Suprapubic skin (tissue), 4 donors: ENCODE results near the gene PFDN2. TPM values are rescaled to one million over a fixed set of nuclear protein-coding genes. Genes with fewer than 3 reads are reported as not detected.
"Not testable (repeated sequence)": the region's sequence is repeated elsewhere in the genome, so short reads cannot be mapped to it uniquely, and the experiment has no call there.

Source experiments
- DNase-seq, 2 donors: peaks; one replicate each; pipeline ENCODE4 v3.0.0-alpha.2; 2019; ENCODE audit warnings: low spot score in 2 of 2
- H3K27ac ChIP-seq: fragments of 200-600 bp; sonication (generic); one replicate; pipeline ENCODE4 v1.5.1; 2019
- H3K27me3 ChIP-seq: fragments of 200-600 bp; sonication (generic); one replicate; pipeline ENCODE4 v1.5.1; 2019
- H3K36me3 ChIP-seq: fragments of 200-600 bp; sonication (generic); one replicate; pipeline ENCODE4 v1.5.1; 2019
- H3K4me1 ChIP-seq: fragments of 200-600 bp; sonication (generic); one replicate; pipeline ENCODE4 v1.5.1; 2019
- H3K4me3 ChIP-seq: fragments of 200-600 bp; sonication (generic); one replicate; pipeline ENCODE4 v1.5.1; 2019; ENCODE audit warnings: mild to moderate bottlenecking
- H3K9me3 ChIP-seq: fragments of 200-600 bp; sonication (generic); one replicate; pipeline ENCODE4 v1.5.1; 2019
- CTCF ChIP-seq, 2 donors: fragments of 200-600 bp in 1 of 2; fragments of 450-650 bp in 1 of 2; sonication (generic) in 1 of 2; IDR thresholded peaks; one replicate each; pipeline ENCODE4 v1.5.1; 2016 to 2019; ENCODE audit warnings: antibody characterized with exemption in 2 of 2, mild to moderate bottlenecking in 1 of 2, moderate library complexity in 1 of 2
- EP300 ChIP-seq: sonication (generic); formaldehyde crosslinking; IDR thresholded peaks from one replicate; pipeline ENCODE4 v1.6.1; 2017; ENCODE audit warnings: antibody characterized with exemption
- POLR2A ChIP-seq, 2 donors: fragments of 450-650 bp; IDR thresholded peaks; one replicate each; pipeline ENCODE4 v1.6.1; 2017; ENCODE audit warnings: antibody characterized with exemption in 2 of 2, mild to moderate bottlenecking in 2 of 2, moderate library complexity in 2 of 2
- POLR2AphosphoS5 ChIP-seq, 3 donors: sonication (generic); formaldehyde crosslinking; IDR thresholded peaks; one replicate each; pipeline ENCODE4 v1.6.1; 2017; ENCODE audit warnings: antibody characterized with exemption in 3 of 3
- WGBS: methylation state at CpG from one replicate; pipeline ENCODE4 v1.1.5; 2018; 5-methylcytosine and 5-hydroxymethylcytosine counted together
- total RNA-seq, 4 donors: library from RNA; depleted of rRNA; stranded (reverse); fragments of >200 nt; gene quantifications; one replicate each; pipeline ENCODE4 v1.1.0, GENCODE V29; 2016

Gene PFDN2
- total RNA-seq, 4 donors from 2014 or later, result 21.3 to 33.9 (median 27.1) TPM

GRCh38 chr1:161068306-161069234 lies 49.3 kb downstream of the PFDN2 start:
- DNase-seq, result no peak
- Histone ChIP-seq H3K36me3 (peaks cover 3% of the 10 kb centered on the region), H3K27ac (peak overlapping the region; percentile 63), H3K4me3 (peak overlapping the region; percentile 44), H3K4me1 (peaks cover 29% of the 10 kb centered on the region), H3K9me3 (no peaks in the 10 kb centered on the region), H3K27me3 (no peaks in the 10 kb centered on the region)
- TF ChIP-seq POLR2A (IDR thresholded peaks at IDR 0.05) (no peak), POLR2AphosphoS5 (IDR thresholded peaks at IDR 0.05) (no peak), EP300 (no peak), CTCF (IDR thresholded peaks at IDR 0.05) (no peak)
- WGBS, result 62% methylated on average over 10 of the region's 10 CpGs

- H3K27me3 ChIP-seq, result no peaks in the 10 kb centered on the region
- DNase-seq, result no peak
- TF ChIP-seq POLR2AphosphoS5 (IDR thresholded peaks at IDR 0.05), result no peak
- no peak for TF ChIP-seq EP300
- TF ChIP-seq CTCF (IDR thresholded peaks at IDR 0.05), result no peak
- no peak for TF ChIP-seq POLR2A (IDR thresholded peaks at IDR 0.05)
- no peaks in the 10 kb centered on the region for H3K9me3 ChIP-seq
- H3K4me3 ChIP-seq, result no peak overlapping the region
- peaks cover 20% of the 10 kb centered on the region for H3K4me1 ChIP-seq
- WGBS, result 63% methylated on average over 3 of the region's 3 CpGs
- H3K27ac ChIP-seq, result no peak overlapping the region
- H3K36me3 ChIP-seq, result peaks cover 3% of the 10 kb centered on the region
Measured at GRCh38 chr1:161066694-161067093, 51.1 kb downstream of the PFDN2 start.

GRCh38 chr1:161065681-161066080 lies 52.2 kb downstream of the PFDN2 start:
- DNase-seq, H3K27me3 ChIP-seq, H3K27ac ChIP-seq, H3K36me3 ChIP-seq, H3K4me3 ChIP-seq, H3K9me3 ChIP-seq: not testable (repeated sequence)
- WGBS, result 89% methylated on average over 7 of the region's 7 CpGs
- peaks cover 17% of the 10 kb centered on the region for H3K4me1 ChIP-seq

GRCh38 chr1:161063936-161064335 lies 53.9 kb downstream of the PFDN2 start:
- 62% methylated on average over 6 of the region's 6 CpGs for WGBS
- H3K27me3 ChIP-seq, H3K36me3 ChIP-seq, H3K9me3 ChIP-seq, H3K4me3 ChIP-seq, H3K4me1 ChIP-seq, DNase-seq, H3K27ac ChIP-seq: not testable (repeated sequence)

- Histone ChIP-seq H3K4me3 (no peak overlapping the region), H3K4me1 (no peaks in the 10 kb centered on the region), H3K27ac (no peak overlapping the region), H3K27me3 (peaks cover under 1% of the 10 kb centered on the region), H3K36me3 (peaks cover 5% of the 10 kb centered on the region), H3K9me3 (no peaks in the 10 kb centered on the region)
- 94% methylated on average over 4 of the region's 4 CpGs for WGBS
- DNase-seq, result no peak
- no peak for TF ChIP-seq EP300
- no peak for TF ChIP-seq POLR2A (IDR thresholded peaks at IDR 0.05)
- TF ChIP-seq POLR2AphosphoS5 (IDR thresholded peaks at IDR 0.05), result no peak
- TF ChIP-seq CTCF (IDR thresholded peaks at IDR 0.05), result no peak
Measured at GRCh38 chr1:161061419-161061818, 56.4 kb downstream of the PFDN2 start.

- Histone ChIP-seq H3K27ac (no peak overlapping the region), H3K4me1 (no peaks in the 10 kb centered on the region), H3K9me3 (no peaks in the 10 kb centered on the region), H3K4me3 (no peak overlapping the region), H3K27me3 (peaks cover 8% of the 10 kb centered on the region), H3K36me3 (peaks cover 10% of the 10 kb centered on the region)
- 89% methylated on average over 6 of the region's 6 CpGs for WGBS
- no peak for TF ChIP-seq POLR2AphosphoS5 (IDR thresholded peaks at IDR 0.05)
- no peak for TF ChIP-seq CTCF (IDR thresholded peaks at IDR 0.05)
- TF ChIP-seq POLR2A (IDR thresholded peaks at IDR 0.05), result no peak
- TF ChIP-seq EP300, result no peak
- DNase-seq, result no peak
Measured at GRCh38 chr1:161059293-161059692, 58.5 kb downstream of the PFDN2 start.
